T-cell (primary cell): ENCODE results near the gene MAT2A. TPM values are rescaled to one million over a fixed set of nuclear protein-coding genes. Genes with fewer than 3 reads are reported as not detected.

Source experiments
- ATAC-seq, 4 experiments: fragments of 200-7000 bp in 3 of 4; fragments of 150-1000 bp in 1 of 4; cut with Tn5 transposase; replicated peaks in 1 of 4; 1 replicate in 3 of 4; 2 replicates in 1 of 4; pipeline ENCODE4 v1.10.0; 2021; ENCODE audit warnings: moderate library complexity in 3 of 4, mild to moderate bottlenecking in 2 of 4, moderate number of reproducible peaks in 1 of 4
- CTCF ChIA-PET, 2 donors: fragments of 300-600 bp; sonication (Branson Sonifier 250); formaldehyde crosslinking; loops; one replicate each; lab custom pipeline; 2022; ENCODE audit warnings: antibody characterized with exemption in 2 of 2; lab: Charles Lee
- POLR2A ChIA-PET, 2 donors: fragments of 300-600 bp; sonication (Branson Sonifier 250); formaldehyde crosslinking; loops; one replicate each; lab custom pipeline; 2022; ENCODE audit warnings: antibody characterized with exemption in 2 of 2; lab: Charles Lee
- DNase-seq, 35 experiments: peaks; one replicate each; pipeline versions ENCODE4 v3.0.0 to v3.0.0-alpha.2; 2013 to 2023
- H3K27ac ChIP-seq: one replicate; pipeline ENCODE4 v1.5.1; 2013; ENCODE audit warnings: low read length
- H3K27me3 ChIP-seq, 2 experiments: replicated peaks in 1 of 2; 1 replicate in 1 of 2; 2 replicates in 1 of 2; pipeline versions ENCODE4 v1.6.1 to v1.7.0; 2013; ENCODE audit warnings: low read length in 1 of 2, mixed read lengths in 1 of 2; ENCODE audit not compliant: control insufficient read depth in 2 of 2, insufficient read depth in 2 of 2; ENCODE audit errors: extremely low read depth in 1 of 2
- H3K36me3 ChIP-seq, 2 donors: 1 replicate in 1 of 2; 2 replicates in 1 of 2; pipeline versions ENCODE4 v1.6.1 to v1.7.0; 2013; ENCODE audit warnings: low read length in 1 of 2; ENCODE audit not compliant: control insufficient read depth in 2 of 2, insufficient read depth in 1 of 2; ENCODE audit errors: extremely low read depth in 1 of 2
- H3K4me1 ChIP-seq, 2 experiments: 1 replicate in 1 of 2; 2 replicates in 1 of 2; pipeline versions ENCODE4 v1.6.1 to v1.7.0; 2013; ENCODE audit warnings: low read length in 2 of 2, mixed read lengths in 1 of 2; ENCODE audit not compliant: insufficient read depth in 2 of 2, control insufficient read depth in 1 of 2; ENCODE audit errors: extremely low read depth in 1 of 2
- H3K4me3 ChIP-seq, 2 donors: 1 replicate in 1 of 2; 2 replicates in 1 of 2; pipeline versions ENCODE4 v1.5.1 to v1.7.0; 2013; ENCODE audit warnings: mild to moderate bottlenecking in 2 of 2, low read length in 1 of 2, moderate library complexity in 1 of 2; ENCODE audit not compliant: control insufficient read depth in 1 of 2; ENCODE audit errors: extremely low read depth in 1 of 2
- H3K9me3 ChIP-seq: 2 replicates; pipeline ENCODE4 v1.7.0; 2013
- H3K27ac Mint-ChIP-seq, 2 donors: one replicate each; pipeline ENCODE4 v1.8.0; 2020 to 2021; ENCODE audit warnings: mild to moderate bottlenecking in 2 of 2, mixed read lengths in 2 of 2
- H3K27me3 Mint-ChIP-seq, 2 donors: one replicate each; pipeline ENCODE4 v1.8.0; 2021 to 2022; ENCODE audit warnings: mixed read lengths in 2 of 2
- H3K36me3 Mint-ChIP-seq: one replicate; pipeline ENCODE4 v1.8.0; 2021; ENCODE audit warnings: mixed read lengths
- H3K4me1 Mint-ChIP-seq, 3 donors: one replicate each; pipeline ENCODE4 v1.8.0; 2020 to 2022; ENCODE audit warnings: mixed read lengths in 3 of 3, mild to moderate bottlenecking in 1 of 3
- H3K4me3 Mint-ChIP-seq, 3 donors: one replicate each; pipeline ENCODE4 v1.8.0; 2020 to 2022; ENCODE audit warnings: mild to moderate bottlenecking in 3 of 3, mixed read lengths in 3 of 3, moderate library complexity in 3 of 3
- H3K9me3 Mint-ChIP-seq, 3 donors: one replicate each; pipeline ENCODE4 v1.8.0; 2020 to 2022; ENCODE audit warnings: mixed read lengths in 3 of 3
- WGBS: methylation state at CpG from one replicate; pipeline ENCODE4 v1.1.5; 2013; ENCODE audit warnings: missing lambda C conversion rate; ENCODE audit not compliant: insufficient coverage; 5-methylcytosine and 5-hydroxymethylcytosine counted together
- total RNA-seq, 35 experiments: library from RNA in 6 of 35; stranded (reverse) in 6 of 35; fragments of 120-200 nt in 1 of 35; gene quantifications; one replicate each; pipeline versions ENCODE4 v1.2.1 to v1.2.4 and lab custom pipeline; 2013 to 2026

Gene MAT2A
- total RNA-seq, 5 donors from 2014 or later (not counting 1 experiment from before 2014, with no cell fraction given): 110 to 184 (median 165) TPM

- Histone ChIP-seq H3K4me1 (peaks cover 23 to 31% of the 10 kb centered on the region in 2 experiments), H3K4me3 (peak overlapping the region; percentile 97 to 100), H3K36me3 (peaks cover 0 to 37% of the 10 kb centered on the region in 2 donors), H3K27ac (peak overlapping the region; percentile 73), H3K27me3 (no peaks in the 10 kb centered on the region), H3K9me3 (no peaks in the 10 kb centered on the region)
- H3K27ac Mint-ChIP-seq: peak overlapping the region; percentile 93 to 95
- DNase-seq: peak; percentile 43 to 80 (median 60)
- no peaks in the 10 kb centered on the region for H3K27me3 Mint-ChIP-seq
- H3K36me3 Mint-ChIP-seq: peaks cover 31% of the 10 kb centered on the region
- peak; percentile 63 to 72 (median 64) for ATAC-seq
- under 1% methylated on average over 49 of the region's 67 CpGs for WGBS
- ChIA-PET CTCF (interaction anchor here (0.6 to 8.7 kb wide), 8 partner anchors 11 to 203 kb away, joined by 3 to 63 read pairs (median 4); partner anchors contain the start of genes ELMOD3 (in 1 of the 2), GGCX (in 1 of the 2), RETSAT (in 1 of the 2) and SH2D6 (in 1 of the 2)), POLR2A (interaction anchor here (0.6 to 1.3 kb wide), 9 partner anchors 13 to 600 kb away, joined by 3 to 11 read pairs (median 5); no protein-coding TSS in a partner anchor)
- H3K4me1 Mint-ChIP-seq: peaks cover 45 to 49% (median 45%) of the 10 kb centered on the region in 3 donors
- H3K4me3 Mint-ChIP-seq: peak overlapping the region; percentile 92 to 96 (median 94)
- H3K9me3 Mint-ChIP-seq: no peaks in the 10 kb centered on the region
Observed at GRCh38 chr2:85539361-85540132, 579 bp downstream of the MAT2A start.

GRCh38 chr2:85540133-85540648, 1.2 kb downstream of the MAT2A start:
- H3K27me3 Mint-ChIP-seq: no peaks in the 10 kb centered on the region
- CTCF ChIA-PET: interaction anchor here (0.9 to 8.7 kb wide), 5 partner anchors 10 to 186 kb away, joined by 3 to 63 read pairs (median 4); partner anchors contain the start of genes ELMOD3 (in 1 of the 2), GGCX (in 1 of the 2), RETSAT (in 1 of the 2) and SH2D6 (in 1 of the 2)
- Histone ChIP-seq H3K27ac (peak overlapping the region; percentile 73), H3K36me3 (peaks cover 0 to 42% of the 10 kb centered on the region in 2 donors), H3K4me1 (peaks cover 23 to 31% of the 10 kb centered on the region in 2 experiments), H3K27me3 (no peaks in the 10 kb centered on the region), H3K9me3 (no peaks in the 10 kb centered on the region), H3K4me3 (peak overlapping the region; percentile 97 to 100)
- peak overlapping the region; percentile 88 to 91 for H3K27ac Mint-ChIP-seq
- H3K4me3 Mint-ChIP-seq: peak overlapping the region; percentile 92 to 96 (median 94)
- DNase-seq (no peak), ATAC-seq (no peak)
- H3K9me3 Mint-ChIP-seq: no peaks in the 10 kb centered on the region
- peaks cover 31% of the 10 kb centered on the region for H3K36me3 Mint-ChIP-seq
- POLR2A ChIA-PET: interaction anchor here (0.8 to 1.2 kb wide), 4 partner anchors 12 to 120 kb away, joined by 3 to 8 read pairs (median 4); no protein-coding TSS in a partner anchor
- WGBS: 0% methylated on average over 7 of the region's 11 CpGs
- H3K4me1 Mint-ChIP-seq: peaks cover 45 to 49% (median 45%) of the 10 kb centered on the region in 3 donors

GRCh38 chr2:85541262-85541661, 2.3 kb downstream of the MAT2A start:
- no peaks in the 10 kb centered on the region for H3K27me3 ChIP-seq
- DNase-seq (no peak), ATAC-seq (no peak)
- H3K9me3 Mint-ChIP-seq: no peaks in the 10 kb centered on the region
- peaks cover 23 to 31% of the 10 kb centered on the region in 2 experiments for H3K4me1 ChIP-seq
- peak overlapping the region; percentile 23 to 91 for H3K27ac Mint-ChIP-seq
- no peaks in the 10 kb centered on the region for H3K27me3 Mint-ChIP-seq
- H3K36me3 Mint-ChIP-seq: peaks cover 31% of the 10 kb centered on the region
- ChIA-PET POLR2A (interaction anchor here in 1 of 2 donors (1.4 kb wide), 1 partner anchor 15 kb away, joined by 3 read pairs; no protein-coding TSS in a partner anchor), CTCF (interaction anchor here in 1 of 2 donors (3.3 to 8.7 kb wide), 2 partner anchors 9 to 122 kb away, joined by 15 to 63 read pairs; partner anchors contain the start of gene SH2D6)
- no peak overlapping the region for H3K4me3 ChIP-seq
- 76% methylated on average over 2 of the region's 4 CpGs for WGBS
- peaks cover 44 to 48% (median 45%) of the 10 kb centered on the region in 3 donors for H3K4me1 Mint-ChIP-seq
- H3K36me3 ChIP-seq: peaks cover 0 to 49% of the 10 kb centered on the region in 2 donors
- H3K27ac ChIP-seq: no peak overlapping the region
- no peaks in the 10 kb centered on the region for H3K9me3 ChIP-seq
- peak overlapping the region; percentile 31 to 96 (median 92) for H3K4me3 Mint-ChIP-seq

- Histone ChIP-seq H3K4me3 (no peak overlapping the region), H3K27ac (no peak overlapping the region), H3K36me3 (peaks cover 0 to 49% of the 10 kb centered on the region in 2 donors), H3K27me3 (no peaks in the 10 kb centered on the region), H3K9me3 (no peaks in the 10 kb centered on the region), H3K4me1 (peaks cover 21 to 31% of the 10 kb centered on the region in 2 experiments)
- H3K27ac Mint-ChIP-seq: peak overlapping the region in 1 of 2 donors; percentile 23
- WGBS: no CpG with 5 or more reads among the region's 5 CpGs
- peaks cover 40 to 44% (median 43%) of the 10 kb centered on the region in 3 donors for H3K4me1 Mint-ChIP-seq
- H3K9me3 Mint-ChIP-seq: no peaks in the 10 kb centered on the region
- H3K36me3 Mint-ChIP-seq: peaks cover 31% of the 10 kb centered on the region
- H3K4me3 Mint-ChIP-seq: peak overlapping the region in 1 of 3 donors; percentile 96
- H3K27me3 Mint-ChIP-seq: no peaks in the 10 kb centered on the region
- ChIA-PET POLR2A (interaction anchor here in 1 of 2 donors (1.4 kb wide), 1 partner anchor 14 kb away, joined by 3 read pairs; no protein-coding TSS in a partner anchor), CTCF (interaction anchor here in 1 of 2 donors (8.7 kb wide), 1 partner anchor 9 kb away, joined by 63 read pairs; no protein-coding TSS in a partner anchor)
- DNase-seq (no peak), ATAC-seq (no peak)
Observed at GRCh38 chr2:85541753-85542457, 2.9 kb downstream of the MAT2A start.

GRCh38 chr2:85542777-85543176, 3.8 kb downstream of the MAT2A start:
- Mint-ChIP-seq H3K36me3 (peaks cover 33% of the 10 kb centered on the region), H3K9me3 (no peaks in the 10 kb centered on the region), H3K4me3 (no peak overlapping the region), H3K27ac (no peak overlapping the region), H3K27me3 (no peaks in the 10 kb centered on the region), H3K4me1 (peaks cover 32 to 36% (median 35%) of the 10 kb centered on the region in 3 donors)
- H3K27me3 ChIP-seq: no peaks in the 10 kb centered on the region
- H3K4me3 ChIP-seq: no peak overlapping the region
- no peak for DNase-seq
- no peaks in the 10 kb centered on the region for H3K9me3 ChIP-seq
- H3K27ac ChIP-seq: no peak overlapping the region
- no peak for ATAC-seq
- H3K36me3 ChIP-seq: peaks cover 0 to 49% of the 10 kb centered on the region in 2 donors
- peaks cover 15 to 23% of the 10 kb centered on the region in 2 experiments for H3K4me1 ChIP-seq
- POLR2A ChIA-PET: no interaction called here
- WGBS: 92% methylated on average over 2 of the region's 4 CpGs
- CTCF ChIA-PET: interaction anchor here (1.0 to 8.7 kb wide), 2 partner anchors 8 to 126 kb away, joined by 3 to 63 read pairs; no protein-coding TSS in a partner anchor
